GM23338 (cell line): ENCODE results near the gene EGFR. TPM values are rescaled to one million over a fixed set of nuclear protein-coding genes. Genes with fewer than 3 reads are reported as not detected.
"Not testable (repeated sequence)": the region's sequence is repeated elsewhere in the genome, so short reads cannot be mapped to it uniquely, and the experiment has no call there.

Source experiments
- ATAC-seq: fragments of 200-7000 bp; cut with Tn5 transposase; 3 replicates; pipeline ENCODE4 v1.9.1; 2020
- DNase-seq: peaks from one replicate; pipeline ENCODE4 v3.0.0-alpha.2; 2015; ENCODE audit warnings: low spot score
- H2AFZ ChIP-seq: fragments of 200-600 bp; sonication (generic); 2 replicates; pipeline ENCODE4 v1.8.0; 2016; ENCODE audit warnings: antibody characterized with exemption, mild to moderate bottlenecking, moderate library complexity
- H3F3A ChIP-seq: fragments of 200-600 bp; sonication (generic); replicated peaks from 2 replicates; pipeline ENCODE4 v1.8.0; 2017; ENCODE audit warnings: antibody characterized with exemption, mixed run types, low read depth
- H3K27ac ChIP-seq: fragments of 200-600 bp; sonication (generic); 2 replicates; pipeline ENCODE4 v1.6.1; 2016; ENCODE audit warnings: low read depth
- H3K27me3 ChIP-seq: fragments of 200-600 bp; sonication (generic); 2 replicates; pipeline ENCODE4 v1.8.0; 2016; ENCODE audit warnings: mild to moderate bottlenecking, mixed run types, moderate library complexity; ENCODE audit not compliant: insufficient read depth
- H3K36me3 ChIP-seq: fragments of 200-600 bp; sonication (generic); 2 replicates; pipeline ENCODE4 v1.8.0; 2016; ENCODE audit warnings: mild to moderate bottlenecking; ENCODE audit not compliant: insufficient read depth
- H3K4me1 ChIP-seq: fragments of 200-600 bp; sonication (generic); 2 replicates; pipeline ENCODE4 v1.8.0; 2016; ENCODE audit warnings: mild to moderate bottlenecking, moderate library complexity; ENCODE audit not compliant: insufficient read depth
- H3K4me2 ChIP-seq: fragments of 200-600 bp; sonication (generic); 2 replicates; pipeline ENCODE4 v1.7.1; 2017; ENCODE audit warnings: mixed run types
- H3K4me3 ChIP-seq: fragments of 200-600 bp; sonication (generic); 2 replicates; pipeline ENCODE4 v1.6.1; 2016; ENCODE audit warnings: mixed run types
- H3K79me2 ChIP-seq: fragments of 200-600 bp; sonication (generic); replicated peaks from 2 replicates; pipeline ENCODE4 v1.8.0; 2017; ENCODE audit warnings: mild to moderate bottlenecking; ENCODE audit not compliant: insufficient read depth
- H3K9me2 ChIP-seq: fragments of 200-600 bp; sonication (generic); 2 replicates; pipeline ENCODE4 v1.8.0; 2017; ENCODE audit not compliant: insufficient read depth
- H4K20me1 ChIP-seq: fragments of 200-600 bp; sonication (generic); replicated peaks from 2 replicates; pipeline ENCODE4 v1.8.0; 2017; ENCODE audit warnings: mild to moderate bottlenecking; ENCODE audit not compliant: insufficient read depth
- H3K27ac Mint-ChIP-seq: 2 replicates; pipeline ENCODE4 v1.8.0; 2020; ENCODE audit warnings: inconsistent platforms, mild to moderate bottlenecking, moderate library complexity, mixed read lengths
- H3K27me3 Mint-ChIP-seq: 3 replicates; pipeline ENCODE4 v1.8.0; 2022; ENCODE audit warnings: low read depth, mild to moderate bottlenecking, moderate library complexity, mixed read lengths, inconsistent platforms; ENCODE audit not compliant: insufficient read depth, poor library complexity
- H3K36me3 Mint-ChIP-seq: 3 replicates; pipeline ENCODE4 v1.8.0; 2021; ENCODE audit warnings: low read depth, mild to moderate bottlenecking, inconsistent platforms, moderate library complexity, mixed read lengths
- H3K4me1 Mint-ChIP-seq: 3 replicates; pipeline ENCODE4 v1.8.0; 2020; ENCODE audit warnings: mild to moderate bottlenecking, inconsistent platforms, mixed read lengths
- H3K4me3 Mint-ChIP-seq: 3 replicates; pipeline ENCODE4 v1.8.0; 2021; ENCODE audit warnings: moderate library complexity, mild to moderate bottlenecking, inconsistent platforms, mixed read lengths
- H3K9me3 Mint-ChIP-seq: 3 replicates; pipeline ENCODE4 v1.8.0; 2020; ENCODE audit warnings: moderate library complexity, mild to moderate bottlenecking, inconsistent platforms, mixed read lengths
- CREB1 ChIP-seq: fragments of 250-450 bp; sonication (Bioruptor Pico); IDR thresholded peaks from 2 replicates; pipeline ENCODE4 v1.5.0; 2020; ENCODE audit warnings: low read depth, mild to moderate bottlenecking, moderate library complexity
- EZH2phosphoT487 ChIP-seq: fragments of 200-600 bp; sonication (generic); IDR thresholded peaks from one replicate; pipeline ENCODE4 v1.8.1; 2018; ENCODE audit warnings: antibody characterized with exemption; ENCODE audit not compliant: unreplicated experiment
- ZNF114 ChIP-seq: fragments of 250-450 bp; sonication (Bioruptor Pico); IDR thresholded peaks from 2 replicates; pipeline ENCODE4 v1.5.0; 2020; ENCODE audit warnings: mild to moderate bottlenecking, moderate library complexity
- polyA plus RNA-seq: library from polyadenylated mRNA; unstranded; fragments of >200 nt; fragmentation: Nextera tagmentation; extraction: Ambion mirVana; gene quantifications from 2 replicates; pipeline ENCODE4 v1.2.1, GENCODE V29; 2016
- total RNA-seq: library from RNA; depleted of rRNA; stranded (reverse); fragments of >200 nt; shearing (Covaris generic); gene quantifications from 2 replicates; pipeline ENCODE4 v1.2.3, GENCODE V29; 2014
- TF ChIP-seq, protein P1 (sequence below), 2 experiments: fragments of 200-600 bp in 1 of 2; sonication (generic) in 1 of 2; conservative IDR thresholded peaks; 2 replicates each; pipeline versions ENCODE4 v1.5.1 to v1.6.1; 2016 to 2017; ENCODE audit warnings: antibody characterized with exemption in 2 of 2, low read depth in 2 of 2, mild to moderate bottlenecking in 2 of 2, moderate library complexity in 1 of 2
- TF ChIP-seq, protein P2 (sequence below): fragments of 250-450 bp; sonication (Bioruptor Pico); IDR thresholded peaks from 2 replicates; pipeline ENCODE4 v1.5.0; 2020; ENCODE audit warnings: mild to moderate bottlenecking, moderate library complexity

The EGFR gene
- total and polyA plus RNA-seq, 2 experiments from 2014 or later = 1.5 to 4.5 TPM

DNA sequence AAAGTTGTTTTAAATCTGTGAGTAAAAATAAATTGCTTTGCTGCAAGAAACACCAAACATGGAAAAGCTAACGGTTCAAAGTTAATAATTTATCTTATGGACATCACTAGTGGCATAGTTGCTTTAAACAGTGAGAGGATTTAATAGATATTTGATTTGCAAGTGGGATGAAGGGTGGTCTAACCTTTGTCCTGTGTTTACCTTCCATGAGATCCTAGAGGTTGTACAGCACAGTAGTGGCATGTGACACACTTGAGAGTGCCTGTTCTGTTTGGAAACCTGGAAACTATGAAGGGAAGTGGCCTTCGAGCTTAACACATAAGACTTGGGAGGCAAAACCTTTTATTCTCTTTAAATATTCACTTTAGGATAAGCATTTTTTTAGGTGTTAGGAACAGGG is 16.0 kb downstream of the EGFR start (continued):
- TF ChIP-seq, protein P1, sequence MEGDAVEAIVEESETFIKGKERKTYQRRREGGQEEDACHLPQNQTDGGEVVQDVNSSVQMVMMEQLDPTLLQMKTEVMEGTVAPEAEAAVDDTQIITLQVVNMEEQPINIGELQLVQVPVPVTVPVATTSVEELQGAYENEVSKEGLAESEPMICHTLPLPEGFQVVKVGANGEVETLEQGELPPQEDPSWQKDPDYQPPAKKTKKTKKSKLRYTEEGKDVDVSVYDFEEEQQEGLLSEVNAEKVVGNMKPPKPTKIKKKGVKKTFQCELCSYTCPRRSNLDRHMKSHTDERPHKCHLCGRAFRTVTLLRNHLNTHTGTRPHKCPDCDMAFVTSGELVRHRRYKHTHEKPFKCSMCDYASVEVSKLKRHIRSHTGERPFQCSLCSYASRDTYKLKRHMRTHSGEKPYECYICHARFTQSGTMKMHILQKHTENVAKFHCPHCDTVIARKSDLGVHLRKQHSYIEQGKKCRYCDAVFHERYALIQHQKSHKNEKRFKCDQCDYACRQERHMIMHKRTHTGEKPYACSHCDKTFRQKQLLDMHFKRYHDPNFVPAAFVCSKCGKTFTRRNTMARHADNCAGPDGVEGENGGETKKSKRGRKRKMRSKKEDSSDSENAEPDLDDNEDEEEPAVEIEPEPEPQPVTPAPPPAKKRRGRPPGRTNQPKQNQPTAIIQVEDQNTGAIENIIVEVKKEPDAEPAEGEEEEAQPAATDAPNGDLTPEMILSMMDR (conservative IDR thresholded peaks at IDR 0.05; ENCODE audit: low read depth in 2 of 2) = no peak

DNA sequence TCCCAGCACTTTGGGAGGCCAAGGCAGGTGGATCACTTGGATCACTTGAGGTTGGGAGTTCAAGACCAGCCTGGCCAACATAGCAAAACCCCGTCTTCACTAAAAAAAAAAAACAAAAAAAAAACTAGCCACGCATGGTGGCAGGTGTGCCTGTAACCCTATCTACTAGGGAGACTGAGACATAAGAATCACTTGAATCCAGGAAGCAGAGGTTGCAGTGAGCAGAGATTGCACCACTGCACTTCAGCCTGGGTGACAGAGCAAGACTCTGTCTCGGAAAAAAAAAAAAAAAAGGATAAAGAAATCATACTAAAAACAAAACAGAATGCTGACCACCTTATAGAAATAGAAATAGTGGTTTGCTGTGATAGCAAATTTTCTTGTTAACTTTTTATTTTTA is 16.6 kb downstream of the EGFR start:
- H3K79me2 ChIP-seq, ATAC-seq, H3K4me1 ChIP-seq, H3K27me3 Mint-ChIP-seq, H3K9me3 Mint-ChIP-seq, H3K4me3 ChIP-seq, H3K27ac Mint-ChIP-seq, H2AFZ ChIP-seq, H3F3A ChIP-seq, H3K27ac ChIP-seq, H3K27me3 ChIP-seq, H3K4me1 Mint-ChIP-seq, DNase-seq, H3K4me3 Mint-ChIP-seq, H4K20me1 ChIP-seq, H3K9me2 ChIP-seq, H3K36me3 ChIP-seq, H3K36me3 Mint-ChIP-seq, H3K4me2 ChIP-seq: not testable (repeated sequence)

DNA sequence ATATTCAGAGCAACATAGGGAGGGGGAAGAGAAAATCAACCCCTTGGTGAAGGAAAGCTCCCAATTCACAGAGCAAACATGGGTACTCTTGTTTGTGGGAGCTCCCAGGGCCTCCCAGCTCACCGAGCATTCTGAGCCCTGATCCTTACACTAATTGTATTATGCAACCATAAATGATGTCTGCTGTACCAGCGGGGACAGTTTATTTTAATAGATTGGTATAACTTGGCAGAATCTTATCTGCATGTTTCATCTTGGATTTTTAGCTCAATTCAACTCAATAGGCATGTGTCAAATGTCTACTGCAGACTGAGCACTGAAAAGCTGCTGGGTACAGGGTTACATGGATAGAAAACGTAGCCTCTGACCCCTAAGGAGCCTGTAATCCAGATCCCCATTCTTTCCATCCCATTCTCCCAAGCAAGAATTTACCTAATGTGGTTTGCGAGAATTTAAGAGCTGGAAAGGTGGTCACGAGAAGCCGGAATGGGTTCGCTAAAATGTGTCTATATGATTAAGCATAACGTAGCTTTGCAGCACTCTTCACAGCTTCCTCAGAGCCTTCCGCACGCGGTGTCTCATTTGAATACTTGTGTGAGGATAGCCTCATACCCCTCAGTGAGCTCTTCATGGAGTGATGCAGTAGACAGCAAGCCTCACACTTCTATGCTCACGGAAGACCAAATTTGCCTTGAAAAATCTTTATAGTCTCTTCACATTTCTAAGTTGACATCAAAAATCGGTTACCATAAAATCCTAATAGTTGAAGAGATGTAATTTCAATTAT is 18.3 kb downstream of the EGFR start:
- Histone ChIP-seq H3K4me2 (no peak overlapping the region), H3K4me3 (no peak overlapping the region), H3K4me1 (no peaks in the 10 kb centered on the region), H3K36me3 (no peaks in the 10 kb centered on the region), H3K27ac (no peak overlapping the region), H2AFZ (no peak overlapping the region), H3F3A (no peaks in the 10 kb centered on the region), H4K20me1 (no peaks in the 10 kb centered on the region), H3K27me3 (no peaks in the 10 kb centered on the region), H3K9me2 (no peaks in the 10 kb centered on the region), H3K79me2 (no peaks in the 10 kb centered on the region)
- Mint-ChIP-seq H3K9me3 (no peaks in the 10 kb centered on the region), H3K36me3 (no peaks in the 10 kb centered on the region), H3K27me3 (no peaks in the 10 kb centered on the region), H3K27ac (no peak overlapping the region), H3K4me3 (no peak overlapping the region), H3K4me1 (no peaks in the 10 kb centered on the region)
- TF ChIP-seq EZH2phosphoT487 = no peak
- ATAC-seq (no peak), DNase-seq (no peak)

DNA sequence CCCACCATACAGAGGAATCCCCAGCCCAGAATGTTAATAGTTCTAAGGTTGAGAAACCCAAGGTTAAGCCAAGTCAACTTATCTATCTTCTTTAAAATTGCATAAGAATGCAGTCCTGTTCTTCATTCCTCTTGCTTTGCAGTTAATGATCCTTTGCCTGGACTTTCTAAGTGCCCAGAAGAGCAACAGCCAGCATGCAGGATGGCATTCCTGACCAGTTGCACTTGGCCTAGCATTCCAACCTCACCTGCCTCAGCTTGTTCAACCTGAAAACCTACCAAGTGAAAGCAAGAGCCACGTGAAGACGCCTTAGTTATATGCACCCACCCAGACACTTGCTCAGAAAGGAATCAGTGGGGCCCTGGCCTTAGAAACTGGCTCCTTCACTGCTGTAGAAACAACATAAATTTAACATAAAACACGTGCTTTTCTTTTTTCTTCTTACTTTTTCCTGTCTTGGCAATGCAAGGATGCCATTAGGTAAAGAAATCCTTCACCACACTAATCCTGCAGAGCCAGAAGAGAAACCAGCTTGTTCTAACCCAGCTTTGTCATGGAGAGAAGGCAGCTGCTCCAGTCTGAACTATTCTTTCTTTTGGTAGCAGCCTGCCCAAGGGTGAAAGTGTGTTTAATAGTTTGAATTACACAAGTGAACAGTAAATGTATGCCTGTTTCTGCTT is 25.0 kb downstream of the EGFR start:
- H3K4me1 ChIP-seq = no peaks in the 10 kb centered on the region
- H4K20me1 ChIP-seq = no peaks in the 10 kb centered on the region
- no peak overlapping the region for H3K4me3 ChIP-seq
- H3K4me1 Mint-ChIP-seq = peaks cover 5% of the 10 kb centered on the region; the same call in 2 of the 3 replicates
- H3K27me3 Mint-ChIP-seq = no peaks in the 10 kb centered on the region
- no peaks in the 10 kb centered on the region for H3K79me2 ChIP-seq
- DNase-seq = no peak
- no peaks in the 10 kb centered on the region for H3F3A ChIP-seq
- no peak overlapping the region for H3K4me3 Mint-ChIP-seq
- H3K27me3 ChIP-seq = no peaks in the 10 kb centered on the region
- H3K36me3 ChIP-seq = no peaks in the 10 kb centered on the region
- no peaks in the 10 kb centered on the region for H3K9me2 ChIP-seq
- no peak overlapping the region for H3K27ac ChIP-seq
- no peak overlapping the region for H3K4me2 ChIP-seq
- H2AFZ ChIP-seq = no peak overlapping the region
- no peak for ATAC-seq
- no peaks in the 10 kb centered on the region for H3K36me3 Mint-ChIP-seq
- H3K9me3 Mint-ChIP-seq = no peaks in the 10 kb centered on the region
- no peak overlapping the region for H3K27ac Mint-ChIP-seq
- TF ChIP-seq, protein P2, sequence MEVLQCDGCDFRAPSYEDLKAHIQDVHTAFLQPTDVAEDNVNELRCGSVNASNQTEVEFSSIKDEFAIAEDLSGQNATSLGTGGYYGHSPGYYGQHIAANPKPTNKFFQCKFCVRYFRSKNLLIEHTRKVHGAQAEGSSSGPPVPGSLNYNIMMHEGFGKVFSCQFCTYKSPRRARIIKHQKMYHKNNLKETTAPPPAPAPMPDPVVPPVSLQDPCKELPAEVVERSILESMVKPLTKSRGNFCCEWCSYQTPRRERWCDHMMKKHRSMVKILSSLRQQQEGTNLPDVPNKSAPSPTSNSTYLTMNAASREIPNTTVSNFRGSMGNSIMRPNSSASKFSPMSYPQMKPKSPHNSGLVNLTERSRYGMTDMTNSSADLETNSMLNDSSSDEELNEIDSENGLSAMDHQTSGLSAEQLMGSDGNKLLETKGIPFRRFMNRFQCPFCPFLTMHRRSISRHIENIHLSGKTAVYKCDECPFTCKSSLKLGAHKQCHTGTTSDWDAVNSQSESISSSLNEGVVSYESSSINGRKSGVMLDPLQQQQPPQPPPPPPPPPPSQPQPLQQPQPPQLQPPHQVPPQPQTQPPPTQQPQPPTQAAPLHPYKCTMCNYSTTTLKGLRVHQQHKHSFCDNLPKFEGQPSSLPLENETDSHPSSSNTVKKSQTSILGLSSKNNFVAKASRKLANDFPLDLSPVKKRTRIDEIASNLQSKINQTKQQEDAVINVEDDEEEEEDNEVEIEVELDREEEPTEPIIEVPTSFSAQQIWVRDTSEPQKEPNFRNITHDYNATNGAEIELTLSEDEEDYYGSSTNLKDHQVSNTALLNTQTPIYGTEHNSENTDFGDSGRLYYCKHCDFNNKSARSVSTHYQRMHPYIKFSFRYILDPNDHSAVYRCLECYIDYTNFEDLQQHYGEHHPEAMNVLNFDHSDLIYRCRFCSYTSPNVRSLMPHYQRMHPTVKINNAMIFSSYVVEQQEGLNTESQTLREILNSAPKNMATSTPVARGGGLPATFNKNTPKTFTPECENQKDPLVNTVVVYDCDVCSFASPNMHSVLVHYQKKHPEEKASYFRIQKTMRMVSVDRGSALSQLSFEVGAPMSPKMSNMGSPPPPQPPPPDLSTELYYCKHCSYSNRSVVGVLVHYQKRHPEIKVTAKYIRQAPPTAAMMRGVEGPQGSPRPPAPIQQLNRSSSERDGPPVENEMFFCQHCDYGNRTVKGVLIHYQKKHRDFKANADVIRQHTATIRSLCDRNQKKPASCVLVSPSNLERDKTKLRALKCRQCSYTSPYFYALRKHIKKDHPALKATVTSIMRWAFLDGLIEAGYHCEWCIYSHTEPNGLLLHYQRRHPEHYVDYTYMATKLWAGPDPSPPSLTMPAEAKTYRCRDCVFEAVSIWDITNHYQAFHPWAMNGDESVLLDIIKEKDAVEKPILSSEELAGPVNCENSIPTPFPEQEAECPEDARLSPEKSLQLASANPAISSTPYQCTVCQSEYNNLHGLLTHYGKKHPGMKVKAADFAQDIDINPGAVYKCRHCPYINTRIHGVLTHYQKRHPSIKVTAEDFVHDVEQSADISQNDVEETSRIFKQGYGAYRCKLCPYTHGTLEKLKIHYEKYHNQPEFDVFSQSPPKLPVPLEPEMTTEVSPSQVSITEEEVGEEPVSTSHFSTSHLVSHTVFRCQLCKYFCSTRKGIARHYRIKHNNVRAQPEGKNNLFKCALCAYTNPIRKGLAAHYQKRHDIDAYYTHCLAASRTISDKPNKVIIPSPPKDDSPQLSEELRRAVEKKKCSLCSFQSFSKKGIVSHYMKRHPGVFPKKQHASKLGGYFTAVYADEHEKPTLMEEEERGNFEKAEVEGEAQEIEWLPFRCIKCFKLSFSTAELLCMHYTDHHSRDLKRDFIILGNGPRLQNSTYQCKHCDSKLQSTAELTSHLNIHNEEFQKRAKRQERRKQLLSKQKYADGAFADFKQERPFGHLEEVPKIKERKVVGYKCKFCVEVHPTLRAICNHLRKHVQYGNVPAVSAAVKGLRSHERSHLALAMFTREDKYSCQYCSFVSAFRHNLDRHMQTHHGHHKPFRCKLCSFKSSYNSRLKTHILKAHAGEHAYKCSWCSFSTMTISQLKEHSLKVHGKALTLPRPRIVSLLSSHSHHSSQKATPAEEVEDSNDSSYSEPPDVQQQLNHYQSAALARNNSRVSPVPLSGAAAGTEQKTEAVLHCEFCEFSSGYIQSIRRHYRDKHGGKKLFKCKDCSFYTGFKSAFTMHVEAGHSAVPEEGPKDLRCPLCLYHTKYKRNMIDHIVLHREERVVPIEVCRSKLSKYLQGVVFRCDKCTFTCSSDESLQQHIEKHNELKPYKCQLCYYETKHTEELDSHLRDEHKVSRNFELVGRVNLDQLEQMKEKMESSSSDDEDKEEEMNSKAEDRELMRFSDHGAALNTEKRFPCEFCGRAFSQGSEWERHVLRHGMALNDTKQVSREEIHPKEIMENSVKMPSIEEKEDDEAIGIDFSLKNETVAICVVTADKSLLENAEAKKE = no peak
- TF ChIP-seq EZH2phosphoT487 (no peak), ZNF114 (no peak), CREB1 (CRISPR knock-in tag) (no peak)
